Hippocampal formation (tissue), 2 donors: ENCODE results near the gene PDF.

Source experiments
- DNase-seq, 2 donors: peaks; one replicate each; lab custom pipeline; 2025; lab: John Stamatoyannopoulos, UW

PDF gene

GRCh38 chr16:69339289-69340094 is 9.1 kb upstream of the PDF start, which contains the start of the genes COG8 and NIP7:
Gene COG8 (minus strand): TSS chr16:69339564. CDS start chr16:69339552, 12 bp downstream.
Gene NIP7 (plus strand): TSS chr16:69339772. CDS start chr16:69339830, 58 bp downstream.
- DNase-seq, result peak; percentile 92 to 98

DNA sequence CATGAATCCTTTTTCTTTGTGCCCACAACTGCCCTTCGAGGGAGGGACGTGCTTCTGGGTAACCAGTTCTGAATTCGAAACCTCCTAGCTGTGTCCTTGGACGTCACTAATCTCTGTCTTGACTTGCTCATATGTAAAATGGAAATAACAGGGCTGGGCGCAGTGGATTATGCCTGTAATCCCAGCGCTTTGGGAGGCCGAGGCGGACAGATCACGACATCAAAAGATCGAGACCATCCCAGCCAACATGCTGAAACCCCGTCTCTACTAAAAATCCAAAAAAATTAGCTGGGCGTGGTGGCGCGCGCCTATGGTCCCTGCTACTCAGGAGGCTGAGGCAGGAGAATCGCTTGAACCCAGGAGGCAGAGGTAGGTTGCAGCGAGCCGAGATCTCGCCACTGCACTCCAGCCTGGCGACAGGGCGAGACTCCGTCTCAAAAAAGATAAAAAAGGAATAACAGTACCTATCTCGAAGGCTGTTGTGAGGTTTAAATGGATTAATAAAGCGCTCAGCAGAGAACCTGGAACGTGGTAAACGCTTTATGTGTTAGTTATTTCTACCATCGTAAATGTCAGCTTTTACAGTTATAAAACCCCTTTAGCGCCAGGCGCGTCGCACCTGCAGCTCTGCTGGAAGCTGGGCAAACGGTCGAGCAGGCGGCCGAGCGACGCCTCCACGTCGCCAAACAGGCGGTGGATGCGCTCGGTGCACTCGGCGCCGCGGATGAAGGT is 8.3 kb upstream of the PDF start:
- DNase-seq, result no peak

DNA sequence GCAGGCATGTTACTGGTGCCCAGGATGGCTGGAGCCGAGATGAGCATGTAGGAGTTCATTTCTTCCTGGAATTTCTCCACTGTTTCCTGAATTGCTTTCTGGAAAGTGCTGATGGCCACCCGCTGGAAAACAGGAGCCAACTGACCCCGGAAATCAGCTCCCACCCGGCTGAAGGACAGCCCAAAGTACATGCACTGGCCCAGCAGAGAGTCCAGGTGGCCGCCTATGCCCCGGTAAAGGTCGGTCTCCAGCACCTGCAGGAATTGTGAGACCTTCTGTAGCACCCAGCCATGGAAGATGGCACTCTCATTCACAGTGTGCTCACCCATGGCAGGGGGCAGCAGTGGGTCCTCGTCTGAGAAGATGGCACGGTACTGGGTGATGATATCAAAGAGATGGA is 4.3 kb upstream of the PDF start:
- no peak for DNase-seq

- DNase-seq, result no peak
Measured at GRCh38 chr16:69329369-69330285, 761 bp downstream of the PDF start.

DNA sequence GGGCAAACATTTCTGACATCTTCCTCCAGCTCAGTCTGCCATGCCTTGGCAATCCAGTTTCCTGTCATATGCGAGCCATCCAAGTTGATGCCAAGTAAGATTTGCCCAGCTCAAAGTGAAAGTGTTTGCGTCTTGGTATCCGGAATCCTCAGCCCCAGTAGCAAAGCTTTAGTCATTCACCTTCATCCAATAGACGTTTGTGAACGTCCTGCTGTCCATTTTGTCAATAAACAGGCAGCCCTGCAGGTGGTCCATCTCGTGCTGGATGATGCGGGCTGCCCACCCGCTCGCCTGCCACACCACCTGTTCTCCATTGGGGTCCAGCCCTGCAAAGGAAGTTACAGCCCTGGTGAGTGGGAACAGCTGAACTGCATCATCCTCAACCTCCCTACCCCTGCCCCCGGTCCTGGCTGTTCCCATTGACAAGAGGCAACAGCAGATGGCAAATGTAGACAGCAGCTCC is 1.5 kb downstream of the PDF start:
- no peak for DNase-seq

GRCh38 chr16:69327585-69328310 is 2.6 kb downstream of the PDF start:
- no peak for DNase-seq

GRCh38 chr16:69326172-69326873 is 4.1 kb downstream of the PDF start:
- no peak for DNase-seq

- no peak for DNase-seq
Measured at GRCh38 chr16:69325784-69326171, 4.6 kb downstream of the PDF start.

- DNase-seq, result no peak
Measured at GRCh38 chr16:69324585-69325253, 5.7 kb downstream of the PDF start.

GRCh38 chr16:69324013-69324531 is 6.3 kb downstream of the PDF start:
- peak in 1 of 2 donors; percentile 35 for DNase-seq

DNA sequence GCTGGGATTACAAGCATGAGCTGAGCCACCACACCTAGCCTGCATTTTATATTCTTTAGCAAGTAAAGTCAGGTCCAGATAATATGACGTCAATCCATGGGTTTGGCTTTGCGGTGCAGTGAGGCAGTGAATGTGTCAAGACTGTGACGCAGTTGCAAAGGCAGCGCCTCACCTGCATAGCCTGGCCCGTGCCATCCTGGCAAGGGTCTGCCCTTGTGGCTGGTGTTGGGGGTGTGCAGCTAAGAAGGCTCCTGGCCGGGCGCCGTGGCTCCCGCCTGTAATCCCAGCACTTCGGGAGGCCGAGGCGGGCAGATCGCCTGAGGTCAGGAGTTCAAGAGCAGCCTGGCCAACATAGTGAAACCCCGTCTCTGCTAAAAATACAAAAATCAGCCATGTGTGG is 7.0 kb downstream of the PDF start:
- no peak for DNase-seq

- no peak for DNase-seq
Measured at GRCh38 chr16:69322343-69322742, 8.0 kb downstream of the PDF start.

DNA sequence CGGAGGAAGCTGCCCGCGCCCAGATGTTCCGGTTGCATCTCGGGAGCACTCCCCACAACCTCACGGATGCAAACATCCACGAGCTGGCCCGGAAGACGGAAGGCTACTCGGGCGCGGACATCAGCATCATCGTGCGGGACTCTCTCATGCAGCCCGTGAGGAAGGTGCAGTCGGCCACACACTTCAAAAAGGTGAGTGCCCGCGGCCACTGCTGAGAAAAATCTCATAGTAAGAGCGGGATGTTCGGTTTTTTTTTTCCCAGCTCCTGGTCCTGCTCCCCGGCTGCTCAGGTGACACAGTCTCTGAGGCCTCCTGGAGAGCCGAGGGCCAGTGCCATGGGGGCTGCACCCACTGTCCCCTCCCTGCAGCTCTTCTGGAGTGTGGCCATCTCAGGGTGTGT is 9.3 kb downstream of the PDF start:
- no peak for DNase-seq

GRCh38 chr16:69320740-69321073 is 9.7 kb downstream of the PDF start:
- DNase-seq, result no peak

GRCh38 chr16:69319826-69320739 is 10.3 kb downstream of the PDF start:
- DNase-seq, result no peak

- no peak for DNase-seq
Measured at GRCh38 chr16:69319381-69319780, 11.0 kb downstream of the PDF start.

DNA sequence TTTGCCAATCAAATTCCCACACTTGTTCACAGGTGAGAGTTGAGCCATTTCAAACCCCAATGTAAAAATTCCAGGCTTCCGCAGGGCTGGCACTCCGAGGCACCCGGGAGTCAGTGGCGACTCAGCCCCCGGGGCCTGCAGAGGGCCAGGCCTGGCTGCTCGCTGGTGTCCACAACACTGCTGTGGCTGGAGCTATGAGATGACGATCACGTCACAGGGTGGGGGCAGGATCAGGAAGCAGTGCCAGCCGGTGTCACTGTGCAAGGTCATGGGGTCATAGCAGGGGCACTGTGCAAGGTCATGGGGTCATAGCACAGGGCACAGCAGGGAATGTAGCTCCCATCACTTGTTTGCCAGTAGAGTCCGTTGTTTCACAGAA is 11.5 kb downstream of the PDF start:
- no peak for DNase-seq

- no peak for DNase-seq
Measured at GRCh38 chr16:69318177-69318910, 12.0 kb downstream of the PDF start.
